Right atrium auricular region (tissue), 2 donors: Measurements from ENCODE around the gene GET4. TPM values are rescaled to one million over a fixed set of nuclear protein-coding genes. Genes with fewer than 3 reads are reported as not detected.

Experiments used
- DNase-seq: peaks from one replicate; pipeline ENCODE4 v3.0.0-alpha.2; 2019; ENCODE audit warnings: low spot score
- H3K27ac ChIP-seq, 2 donors: fragments of 200-600 bp; sonication (generic); 1 replicate in 1 of 2; 2 replicates in 1 of 2; pipeline ENCODE4 v1.5.1; 2016 to 2019
- H3K27me3 ChIP-seq, 2 donors: fragments of 200-600 bp; sonication (generic); one replicate each; pipeline versions ENCODE4 v1.5.1 to v1.6.0; 2017 to 2019
- H3K36me3 ChIP-seq: fragments of 200-600 bp; sonication (generic); one replicate; pipeline ENCODE4 v1.5.1; 2016
- H3K4me1 ChIP-seq, 2 donors: fragments of 200-600 bp; sonication (generic); one replicate each; pipeline versions ENCODE4 v1.5.1 to v1.6.0; 2017 to 2019
- H3K4me3 ChIP-seq, 2 donors: fragments of 200-600 bp; sonication (generic); 1 replicate in 1 of 2; 2 replicates in 1 of 2; pipeline ENCODE4 v1.5.1; 2017 to 2019; ENCODE audit warnings: mild to moderate bottlenecking in 1 of 2, moderate library complexity in 1 of 2
- H3K9me3 ChIP-seq, 2 donors: fragments of 200-600 bp; sonication (generic); one replicate each; pipeline ENCODE4 v1.5.1; 2019
- total RNA-seq, 2 donors: library from RNA; depleted of rRNA; stranded (reverse); fragments of >200 nt; gene quantifications; one replicate each; pipeline ENCODE4 v1.1.0, GENCODE V29; 2016
- TF ChIP-seq, protein P1 (sequence below), 2 donors: fragments of 200-600 bp; sonication (generic); IDR thresholded peaks; one replicate each; pipeline ENCODE4 v1.5.1; 2019; ENCODE audit warnings: antibody characterized with exemption in 2 of 2

The GET4 gene
- total RNA-seq, 2 donors from 2014 or later = 16.1 to 19.7 TPM

DNA sequence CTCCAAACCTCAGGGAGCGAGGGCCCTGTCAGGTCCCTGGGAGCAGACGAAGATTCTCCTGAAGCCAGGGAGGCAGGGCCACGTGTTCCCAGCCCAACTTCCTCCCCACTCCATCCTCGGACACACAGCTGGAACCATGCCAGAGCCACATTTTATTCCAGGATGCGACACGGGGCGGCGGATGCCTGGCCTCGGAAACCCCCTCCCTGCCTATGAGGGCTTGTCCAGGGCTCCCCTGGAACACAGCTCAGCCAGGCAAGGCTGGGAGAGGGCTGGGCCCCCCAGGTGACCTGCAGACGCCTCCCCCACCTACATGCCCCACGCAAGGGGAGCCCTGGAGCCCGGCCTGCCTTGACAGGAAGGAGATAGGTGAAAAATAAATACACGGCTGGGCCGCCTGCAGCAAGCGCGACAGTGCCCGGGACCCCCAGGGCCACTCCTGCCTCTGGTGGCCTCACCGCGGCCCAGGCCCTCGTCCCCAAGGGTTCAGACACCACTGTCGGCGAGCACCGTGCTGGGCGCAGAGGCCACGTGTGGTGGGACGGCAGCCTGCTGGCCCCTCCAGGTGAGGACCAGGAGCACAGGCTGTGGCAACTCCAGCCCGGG lies 21.5 kb downstream of the GET4 start:
- H3K9me3 ChIP-seq = no peaks in the 10 kb centered on the region
- no peak for DNase-seq
- H3K4me1 ChIP-seq = peaks cover 0 to 21% of the 10 kb centered on the region in 2 donors
- H3K27me3 ChIP-seq = no peaks in the 10 kb centered on the region
- TF ChIP-seq, protein P1, sequence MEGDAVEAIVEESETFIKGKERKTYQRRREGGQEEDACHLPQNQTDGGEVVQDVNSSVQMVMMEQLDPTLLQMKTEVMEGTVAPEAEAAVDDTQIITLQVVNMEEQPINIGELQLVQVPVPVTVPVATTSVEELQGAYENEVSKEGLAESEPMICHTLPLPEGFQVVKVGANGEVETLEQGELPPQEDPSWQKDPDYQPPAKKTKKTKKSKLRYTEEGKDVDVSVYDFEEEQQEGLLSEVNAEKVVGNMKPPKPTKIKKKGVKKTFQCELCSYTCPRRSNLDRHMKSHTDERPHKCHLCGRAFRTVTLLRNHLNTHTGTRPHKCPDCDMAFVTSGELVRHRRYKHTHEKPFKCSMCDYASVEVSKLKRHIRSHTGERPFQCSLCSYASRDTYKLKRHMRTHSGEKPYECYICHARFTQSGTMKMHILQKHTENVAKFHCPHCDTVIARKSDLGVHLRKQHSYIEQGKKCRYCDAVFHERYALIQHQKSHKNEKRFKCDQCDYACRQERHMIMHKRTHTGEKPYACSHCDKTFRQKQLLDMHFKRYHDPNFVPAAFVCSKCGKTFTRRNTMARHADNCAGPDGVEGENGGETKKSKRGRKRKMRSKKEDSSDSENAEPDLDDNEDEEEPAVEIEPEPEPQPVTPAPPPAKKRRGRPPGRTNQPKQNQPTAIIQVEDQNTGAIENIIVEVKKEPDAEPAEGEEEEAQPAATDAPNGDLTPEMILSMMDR (IDR thresholded peaks at IDR 0.05) = no peak
- peaks cover 47% of the 10 kb centered on the region for H3K36me3 ChIP-seq
- H3K4me3 ChIP-seq = no peak overlapping the region
- no peak overlapping the region for H3K27ac ChIP-seq

DNA sequence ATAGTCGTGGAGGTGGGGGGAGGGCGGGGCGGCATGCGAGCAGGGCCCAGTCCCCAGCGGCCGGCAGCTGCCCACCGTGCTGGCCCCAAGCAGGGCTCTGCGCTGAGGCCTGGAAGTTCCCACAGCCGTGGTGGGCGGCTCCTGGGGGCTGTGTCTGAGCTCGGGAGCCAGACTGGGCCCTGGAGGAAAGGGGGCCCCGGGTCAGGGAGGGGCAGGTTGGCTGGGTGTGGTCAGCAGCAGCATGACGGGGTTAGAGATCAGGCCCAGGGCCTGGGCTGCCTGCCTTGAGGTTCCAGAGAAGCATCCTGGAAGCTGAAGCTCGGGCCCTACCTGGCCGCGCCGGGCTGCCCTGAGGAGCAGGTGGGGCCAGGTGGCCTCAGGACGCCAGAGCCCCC lies 22.1 kb downstream of the GET4 start:
- Histone ChIP-seq H3K9me3 (no peaks in the 10 kb centered on the region), H3K27ac (no peak overlapping the region), H3K36me3 (peaks cover 42% of the 10 kb centered on the region), H3K27me3 (no peaks in the 10 kb centered on the region), H3K4me1 (peaks cover 0 to 21% of the 10 kb centered on the region in 2 donors), H3K4me3 (no peak overlapping the region)
- TF ChIP-seq, protein P1 (IDR thresholded peaks at IDR 0.05) = no peak
- DNase-seq = no peak

DNA sequence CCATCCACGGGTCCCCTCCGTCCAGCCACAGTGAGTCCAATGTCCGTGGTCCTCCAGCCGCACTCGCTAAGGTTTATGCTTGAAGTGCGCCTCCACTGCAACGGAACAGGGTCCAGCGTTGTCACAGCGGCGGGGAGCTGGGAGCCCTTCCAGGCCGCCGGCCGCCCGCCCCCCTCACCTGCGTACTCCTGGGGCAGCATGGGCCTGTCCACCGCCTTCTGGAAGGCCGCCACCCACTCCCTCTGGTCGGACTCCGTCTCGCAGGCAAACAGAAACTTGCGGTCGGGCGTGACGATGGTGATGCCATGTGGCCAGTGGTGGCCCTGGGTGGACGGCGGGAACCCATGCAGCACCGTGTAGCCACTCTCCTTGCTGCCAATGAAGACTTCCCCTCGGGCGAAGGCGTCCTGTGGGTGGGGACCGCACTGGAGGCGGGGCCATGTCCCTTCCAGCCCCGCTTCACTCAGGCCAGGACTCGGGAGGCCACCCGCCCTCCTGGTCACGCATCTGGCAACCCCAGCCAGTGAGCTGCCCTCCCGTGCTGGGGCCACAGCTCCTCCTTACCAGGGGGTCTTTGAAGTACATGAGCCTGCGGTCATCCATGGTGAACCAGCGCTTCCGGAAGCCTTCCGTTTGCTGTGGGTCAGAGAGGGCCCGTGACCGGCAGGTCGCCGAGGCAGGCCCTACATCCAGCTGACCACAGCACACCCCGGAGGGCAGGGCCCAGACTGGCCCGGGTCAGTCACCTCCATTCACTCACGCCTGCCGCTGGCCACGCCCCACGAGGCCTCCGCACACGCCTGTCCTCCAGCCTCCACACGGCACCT lies 22.7 kb downstream of the GET4 start:
- Histone ChIP-seq H3K4me3 (no peak overlapping the region), H3K4me1 (peaks cover 0 to 21% of the 10 kb centered on the region in 2 donors), H3K9me3 (no peaks in the 10 kb centered on the region), H3K27ac (no peak overlapping the region), H3K36me3 (peaks cover 36% of the 10 kb centered on the region), H3K27me3 (no peaks in the 10 kb centered on the region)
- DNase-seq = no peak
- TF ChIP-seq, protein P1 (IDR thresholded peaks at IDR 0.05) = no peak

DNA sequence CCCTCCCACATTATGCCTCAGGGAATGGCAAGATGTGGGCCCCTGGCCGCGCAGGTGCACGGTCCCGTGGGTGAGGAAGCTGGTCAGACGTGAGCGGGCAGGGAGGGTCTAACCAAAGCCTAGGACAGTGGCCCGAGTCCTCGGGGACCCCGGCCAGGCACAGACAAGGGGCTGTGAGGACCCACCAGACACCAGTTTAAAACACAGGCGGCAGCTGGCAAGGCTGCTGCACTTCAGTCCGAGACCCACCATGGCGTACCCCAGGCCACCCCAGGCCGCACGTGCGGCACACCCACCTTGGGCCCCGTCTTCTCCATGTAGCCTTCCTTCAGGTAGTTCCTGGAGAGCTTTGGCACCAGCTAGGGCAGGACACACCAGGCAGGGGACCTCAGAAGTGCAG lies 23.5 kb downstream of the GET4 start:
- H3K27me3 ChIP-seq = no peaks in the 10 kb centered on the region
- H3K9me3 ChIP-seq = no peaks in the 10 kb centered on the region
- no peak overlapping the region for H3K27ac ChIP-seq
- H3K4me1 ChIP-seq = peaks cover 0 to 25% of the 10 kb centered on the region in 2 donors
- DNase-seq = no peak
- TF ChIP-seq, protein P1 (IDR thresholded peaks at IDR 0.05) = no peak
- no peak overlapping the region for H3K4me3 ChIP-seq
- H3K36me3 ChIP-seq = peaks cover 29% of the 10 kb centered on the region

DNA sequence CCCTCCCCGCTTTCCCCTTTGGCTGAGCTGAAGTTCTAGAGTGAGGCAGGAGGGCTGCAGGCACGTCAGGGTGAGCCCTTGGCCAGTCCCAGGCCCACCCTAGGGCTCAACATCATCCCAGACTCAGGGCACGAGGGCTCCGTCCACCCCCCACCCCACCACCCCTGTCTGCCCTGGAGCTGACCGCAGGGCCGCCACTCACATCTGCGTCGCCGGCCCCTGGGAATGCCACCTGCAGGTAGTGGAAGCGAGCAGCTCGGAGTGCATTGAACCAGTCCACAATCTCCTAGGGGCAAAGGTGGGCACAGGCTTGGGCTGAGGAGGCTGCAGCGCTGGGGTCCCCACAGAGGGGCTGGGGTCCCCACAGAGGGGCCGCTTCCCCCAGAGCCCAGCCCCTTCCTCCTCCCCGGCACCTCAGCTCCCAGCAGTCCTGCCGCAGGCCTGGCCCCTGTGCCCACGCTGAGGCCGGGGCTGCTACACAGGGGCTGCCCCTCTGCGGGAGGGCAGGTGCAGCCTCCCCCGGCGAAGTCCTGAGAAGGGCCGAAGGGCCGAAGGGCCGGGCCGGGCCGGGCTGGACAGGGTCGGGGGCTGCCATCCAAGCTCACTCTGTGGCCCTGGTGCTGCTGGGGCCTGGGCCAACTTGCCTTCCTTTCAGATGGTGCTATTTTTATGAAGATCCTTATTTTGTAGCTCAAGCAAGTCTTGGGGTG lies 24.1 kb downstream of the GET4 start:
- Histone ChIP-seq H3K4me3 (no peak overlapping the region), H3K4me1 (peaks cover 0 to 25% of the 10 kb centered on the region in 2 donors), H3K9me3 (no peaks in the 10 kb centered on the region), H3K36me3 (peaks cover 22% of the 10 kb centered on the region), H3K27me3 (no peaks in the 10 kb centered on the region), H3K27ac (no peak overlapping the region)
- DNase-seq = no peak
- TF ChIP-seq, protein P1 (IDR thresholded peaks at IDR 0.05) = no peak
